Hematopoietic multipotent progenitor cell treated with erythropoietin and hydrocortisone succinate and interleukin-3 and kit ligand, for 17 days (in vitro differentiated cells): ENCODE measurements around the gene ADAR.

Experiments
- DNase-seq: peaks from one replicate; pipeline ENCODE4 v3.0.0-alpha.2; 2015; ENCODE audit warnings: low spot score

ADAR gene

DNA sequence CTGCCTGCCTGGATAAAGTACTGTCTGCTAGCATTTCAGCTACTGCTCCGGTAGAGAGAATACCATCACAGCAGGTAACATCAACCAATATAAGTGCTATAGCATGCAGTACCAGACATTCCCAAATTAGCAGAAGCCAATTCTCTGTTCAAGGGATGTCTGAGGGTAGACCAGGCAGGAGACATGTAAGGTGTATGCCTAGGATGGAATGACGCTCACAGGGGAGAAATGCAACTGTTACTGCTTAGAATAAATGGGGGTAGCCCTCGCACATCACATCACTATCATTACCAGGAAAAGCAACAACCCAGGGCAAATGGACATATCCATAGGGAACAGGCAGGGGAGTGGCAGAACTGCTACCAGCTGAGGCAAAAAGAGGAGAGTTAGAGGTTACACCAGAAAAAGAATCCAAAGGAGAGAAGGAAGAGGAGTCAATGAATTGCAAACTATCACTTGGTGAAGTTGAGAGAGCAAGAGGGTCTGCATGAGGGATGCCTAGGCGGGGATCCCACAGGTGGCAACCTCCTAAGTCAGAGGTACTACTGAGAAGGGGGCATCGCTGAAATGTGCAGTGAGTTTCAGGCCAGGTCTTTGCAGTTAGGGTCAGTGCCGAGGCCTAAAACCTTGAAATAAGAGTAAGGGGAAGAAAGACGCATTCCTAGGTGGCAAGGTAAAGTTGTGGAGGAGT, 50.6 kb downstream of the ADAR start:
- peak; percentile 15 for DNase-seq

DNA sequence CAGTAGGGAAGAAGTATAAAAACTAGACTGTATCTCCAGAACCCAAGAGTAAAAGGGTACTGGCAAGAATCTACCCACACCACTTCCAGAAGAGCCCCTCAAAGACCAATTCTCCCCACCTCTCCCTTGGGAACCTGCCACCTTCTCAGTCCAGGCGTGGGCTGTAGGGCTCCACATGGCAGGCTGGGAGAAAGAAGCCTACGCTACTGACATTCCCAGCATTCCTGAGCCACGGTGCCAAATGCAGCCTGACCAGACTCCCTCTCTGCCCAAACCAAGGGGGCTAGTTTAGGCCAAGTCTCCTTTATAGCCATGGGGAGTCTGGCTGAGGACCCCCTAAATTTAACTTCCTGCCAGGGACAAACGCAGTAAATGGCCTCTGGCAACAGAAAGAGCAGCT, 51.6 kb downstream of the ADAR start:
- no peak for DNase-seq

DNA sequence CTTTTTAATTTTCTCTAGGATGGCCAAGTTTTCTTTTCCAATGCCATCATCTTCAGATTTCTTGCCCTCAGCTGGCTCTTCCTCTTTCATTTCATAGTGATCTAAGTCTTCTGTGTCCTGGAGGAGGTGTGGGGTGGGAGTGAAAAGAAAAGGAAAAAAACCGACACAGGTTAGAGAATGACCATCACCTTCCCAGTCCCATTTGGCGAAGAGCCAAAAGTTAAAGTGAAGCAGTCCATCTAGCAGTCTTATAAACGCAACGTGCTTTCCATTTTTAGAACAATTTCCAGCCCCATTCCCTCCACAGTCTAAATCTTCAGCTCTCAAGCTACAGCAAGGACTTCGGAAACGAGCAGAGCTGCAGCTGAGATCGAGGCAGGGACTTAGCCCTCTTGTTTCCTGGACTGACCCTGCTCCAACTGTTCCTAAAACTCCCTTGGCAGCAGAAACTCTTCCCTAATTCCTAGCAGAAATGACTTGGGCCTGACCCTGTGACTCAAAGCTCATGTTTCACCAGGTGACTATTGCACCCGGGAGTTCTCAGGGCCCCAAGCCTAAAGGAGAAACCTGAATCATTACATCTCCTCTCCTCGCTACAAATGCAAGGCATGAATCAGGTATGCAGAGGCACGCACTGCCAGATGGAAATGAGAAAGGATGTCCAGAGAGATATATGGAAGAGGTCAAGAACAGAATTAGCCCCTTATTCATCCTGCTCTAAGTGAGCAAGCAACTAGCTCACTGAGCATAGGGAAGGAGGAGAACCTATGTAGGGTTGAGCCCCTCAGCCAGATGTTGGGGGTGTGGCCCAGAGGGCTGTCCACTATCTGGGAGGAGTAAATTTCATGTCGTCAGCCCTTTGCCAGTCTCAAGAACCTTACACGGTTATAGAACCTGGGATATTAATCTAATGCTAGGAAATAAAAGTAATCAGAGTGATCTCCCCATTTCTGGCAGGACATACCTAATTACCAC, 54.6 kb downstream of the ADAR start:
- no peak for DNase-seq

DNA sequence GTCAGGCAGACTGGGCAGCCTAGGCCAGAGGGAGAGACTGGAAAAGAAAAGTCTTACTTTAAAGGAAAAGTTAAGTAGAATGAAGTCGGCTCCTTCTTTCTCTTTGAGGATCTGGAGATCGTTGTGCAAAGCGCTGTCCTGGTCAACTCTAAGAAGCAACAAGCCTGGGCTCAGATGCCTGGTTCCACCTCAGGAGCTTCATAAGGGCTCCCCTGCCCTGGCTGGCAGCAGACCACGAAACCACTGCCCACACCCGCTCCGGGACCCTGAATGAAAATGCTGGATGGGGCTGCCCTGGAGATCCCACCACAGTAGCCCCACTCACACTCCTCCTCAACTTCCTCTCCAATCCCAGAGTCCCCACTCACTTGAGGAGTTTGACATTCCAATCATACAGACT, 56.0 kb downstream of the ADAR start:
- no peak for DNase-seq

DNA sequence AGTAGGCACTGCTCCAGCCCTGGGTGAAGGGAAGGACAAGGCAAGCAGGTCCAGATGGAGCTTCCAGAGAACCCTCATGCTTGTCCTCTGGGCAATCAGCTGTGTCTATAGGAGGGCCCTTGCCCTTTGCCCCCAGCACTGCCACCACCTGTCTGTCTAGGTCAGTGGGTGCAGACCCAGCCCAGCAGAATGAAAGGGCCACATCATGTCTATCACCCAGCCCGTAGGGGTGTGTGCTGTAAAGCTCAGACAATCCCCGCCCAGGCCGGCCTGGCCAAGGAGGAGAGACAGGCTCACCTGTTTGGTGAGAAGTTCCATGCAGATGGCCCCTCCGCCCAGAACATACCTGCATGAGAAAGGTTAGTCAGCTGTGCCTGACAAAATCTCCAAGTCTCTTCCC, 56.5 kb downstream of the ADAR start:
- DNase-seq: no peak

DNA sequence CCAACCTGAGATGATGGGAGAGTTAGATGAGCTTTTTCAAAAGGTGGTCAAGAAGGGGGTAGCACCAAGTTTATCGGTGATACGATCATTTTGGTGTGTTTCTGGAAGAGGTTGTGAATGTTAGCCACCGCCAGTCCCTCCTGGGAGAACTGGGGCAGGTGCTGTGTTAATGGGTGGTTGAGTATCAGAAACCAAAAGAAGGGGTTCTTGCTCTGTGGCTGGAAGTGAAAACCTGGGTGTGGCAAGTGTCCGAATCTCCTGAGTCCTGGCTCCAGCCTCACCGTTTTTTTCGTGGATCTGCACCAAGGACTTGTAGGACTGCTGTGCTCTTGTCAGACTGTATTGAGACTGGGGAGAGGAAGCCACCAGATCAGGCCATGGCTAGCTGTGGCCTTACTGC, 57.3 kb downstream of the ADAR start:
- DNase-seq: no peak

DNA sequence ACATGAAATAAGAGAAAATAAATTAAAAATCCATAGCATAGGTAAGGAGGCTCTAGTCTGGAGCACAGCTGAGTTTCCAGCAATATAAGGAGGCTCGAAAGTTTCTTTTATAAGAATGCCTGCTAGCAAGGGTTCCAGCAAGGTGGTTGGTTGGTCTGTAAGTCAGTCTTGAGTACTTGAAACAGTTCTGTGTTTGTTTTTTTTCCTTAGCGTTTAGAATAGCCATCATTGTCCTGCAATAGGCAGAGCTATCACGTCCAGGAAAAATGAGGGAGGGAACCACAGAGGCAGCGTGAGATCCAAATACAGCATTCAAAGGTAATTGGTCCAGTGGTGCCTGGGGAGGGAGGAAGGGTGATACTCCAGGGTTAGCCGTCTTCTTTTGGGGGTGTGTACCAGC, 57.9 kb downstream of the ADAR start:
- DNase-seq: no peak

DNA sequence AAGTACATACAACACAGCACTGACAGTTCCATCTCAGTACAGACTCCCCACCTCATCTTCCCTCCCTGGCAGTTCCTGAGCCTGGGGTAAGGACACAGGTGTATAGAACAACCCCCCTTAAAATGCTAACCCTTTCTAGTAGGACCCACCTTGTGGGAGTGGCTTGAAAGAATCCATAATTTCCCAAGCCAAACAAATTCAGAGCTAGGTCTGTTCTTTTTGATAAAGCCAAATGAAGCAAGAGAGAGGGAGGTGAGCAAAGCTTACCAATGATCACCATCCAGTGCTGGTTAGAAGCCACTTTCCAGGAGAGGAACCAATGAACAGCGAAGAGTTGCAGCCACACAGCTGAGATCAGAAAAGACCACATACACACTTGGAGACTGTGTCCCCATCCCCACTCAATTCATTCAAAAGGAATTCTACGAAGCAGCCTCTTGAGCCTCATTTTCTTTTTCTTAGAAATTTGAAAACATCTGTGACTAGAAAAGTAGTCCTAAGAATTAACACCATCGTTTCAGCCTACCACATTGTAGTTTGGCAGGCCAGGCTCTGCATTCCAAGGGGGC, 58.7 kb downstream of the ADAR start:
- peak; percentile 47 for DNase-seq

DNA sequence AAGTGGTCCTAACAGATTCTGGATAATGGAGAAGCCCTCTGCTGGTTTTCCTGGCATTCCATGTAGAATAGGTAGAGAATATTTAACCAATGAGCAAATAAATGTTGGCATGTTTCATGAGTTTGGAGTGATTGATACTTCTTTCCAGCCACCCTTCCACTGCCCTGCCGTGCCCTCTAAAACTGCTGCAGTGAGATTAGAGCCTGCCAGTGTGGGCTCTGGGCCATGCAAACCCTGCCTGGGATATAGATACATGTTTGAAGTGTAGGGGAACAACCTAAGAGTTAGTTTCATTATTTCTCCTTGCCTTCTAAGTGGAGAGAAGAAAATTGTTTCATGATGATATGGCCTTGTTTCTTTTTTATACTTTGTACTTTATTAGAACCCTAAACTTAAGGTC, 60.0 kb downstream of the ADAR start:
- DNase-seq: peak; percentile 70

DNA sequence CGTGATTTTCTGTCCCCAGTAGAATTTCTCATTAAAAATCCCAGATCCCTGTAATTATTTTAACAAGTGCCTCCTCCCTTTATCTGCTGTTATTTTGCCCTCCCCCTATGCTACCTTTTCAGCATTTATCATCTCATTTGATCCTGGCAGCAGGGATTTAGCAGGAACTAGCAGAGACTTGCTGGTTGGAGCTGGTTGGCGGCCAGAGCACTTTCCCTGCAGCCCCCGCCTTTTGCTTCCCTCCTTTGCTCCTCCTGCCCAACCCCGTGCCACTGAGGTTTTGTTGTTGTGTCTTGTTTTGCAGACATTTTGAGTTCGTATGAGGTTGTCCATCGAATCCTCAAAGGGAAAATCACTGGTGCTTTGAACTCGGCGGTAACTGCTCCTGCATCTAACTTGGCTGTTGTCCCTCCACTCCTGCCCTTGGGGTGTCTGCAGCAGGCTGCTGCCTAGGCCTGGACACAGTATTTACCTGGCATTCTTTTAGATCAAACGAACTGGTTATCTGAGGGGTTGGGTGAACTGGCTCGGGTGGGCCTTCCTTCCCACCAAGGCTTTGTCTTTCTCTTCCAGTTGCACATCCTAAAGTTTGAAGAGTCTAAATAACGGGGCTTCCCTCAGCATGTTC, 60.8 kb downstream of the ADAR start:
- DNase-seq: no peak

DNA sequence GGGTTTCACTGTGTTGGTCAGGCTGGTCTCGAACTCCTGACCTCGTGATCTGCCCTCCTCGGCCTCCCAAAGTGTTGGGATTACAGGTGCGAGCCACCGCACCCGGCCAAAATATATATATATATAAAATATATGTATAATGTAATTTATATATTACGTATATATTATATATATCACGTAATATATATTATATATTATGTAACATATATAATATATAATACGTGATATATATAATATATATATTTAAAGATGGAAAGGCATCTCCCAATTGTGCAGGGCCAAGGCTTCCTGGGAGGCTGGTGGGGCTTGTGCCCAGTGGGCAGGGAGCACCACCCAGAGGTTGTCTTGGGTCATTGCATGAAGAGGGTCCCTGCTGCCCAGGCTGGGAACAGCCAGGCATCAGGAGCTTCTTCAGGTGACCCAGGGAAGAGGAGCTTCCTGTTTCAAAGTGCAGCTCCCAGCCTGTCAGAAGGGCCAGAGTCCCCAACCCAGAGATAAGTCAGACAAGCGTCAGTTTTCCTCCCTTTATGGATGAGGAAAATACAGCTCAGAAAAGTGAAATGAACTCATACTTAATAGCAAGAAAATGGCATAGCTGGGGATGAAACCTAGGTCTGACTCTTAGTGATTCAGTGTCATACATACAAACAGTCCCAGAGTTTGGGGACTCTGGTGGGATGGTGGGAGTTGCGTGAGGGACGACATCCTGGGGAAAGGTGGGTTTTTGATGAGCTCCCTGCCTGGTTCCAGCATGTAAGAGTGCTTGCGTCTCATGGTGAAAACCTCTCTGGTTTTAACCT, 61.5 kb downstream of the ADAR start:
- DNase-seq: peak; percentile 53

DNA sequence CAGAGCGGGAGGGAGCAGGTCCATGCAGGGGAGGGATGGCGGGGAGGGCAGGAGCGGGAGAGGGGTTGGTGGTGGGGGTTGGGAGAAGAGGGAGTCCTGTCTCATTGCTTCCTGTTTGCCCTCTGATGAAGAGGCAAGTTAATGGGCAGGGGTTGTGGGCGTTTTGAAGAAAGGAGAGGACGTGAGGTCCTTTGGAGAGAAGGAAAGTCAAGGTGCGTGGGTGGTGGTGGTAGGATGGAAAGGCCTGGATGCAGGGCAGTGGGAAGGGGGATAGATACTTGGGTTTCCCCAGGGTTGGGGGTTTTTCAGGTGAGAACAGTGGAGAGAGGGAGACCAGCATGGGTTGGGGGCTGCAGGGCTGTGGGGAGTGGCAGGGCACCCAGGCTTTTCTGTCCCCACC, 66.8 kb downstream of the ADAR start:
- no peak for DNase-seq

DNA sequence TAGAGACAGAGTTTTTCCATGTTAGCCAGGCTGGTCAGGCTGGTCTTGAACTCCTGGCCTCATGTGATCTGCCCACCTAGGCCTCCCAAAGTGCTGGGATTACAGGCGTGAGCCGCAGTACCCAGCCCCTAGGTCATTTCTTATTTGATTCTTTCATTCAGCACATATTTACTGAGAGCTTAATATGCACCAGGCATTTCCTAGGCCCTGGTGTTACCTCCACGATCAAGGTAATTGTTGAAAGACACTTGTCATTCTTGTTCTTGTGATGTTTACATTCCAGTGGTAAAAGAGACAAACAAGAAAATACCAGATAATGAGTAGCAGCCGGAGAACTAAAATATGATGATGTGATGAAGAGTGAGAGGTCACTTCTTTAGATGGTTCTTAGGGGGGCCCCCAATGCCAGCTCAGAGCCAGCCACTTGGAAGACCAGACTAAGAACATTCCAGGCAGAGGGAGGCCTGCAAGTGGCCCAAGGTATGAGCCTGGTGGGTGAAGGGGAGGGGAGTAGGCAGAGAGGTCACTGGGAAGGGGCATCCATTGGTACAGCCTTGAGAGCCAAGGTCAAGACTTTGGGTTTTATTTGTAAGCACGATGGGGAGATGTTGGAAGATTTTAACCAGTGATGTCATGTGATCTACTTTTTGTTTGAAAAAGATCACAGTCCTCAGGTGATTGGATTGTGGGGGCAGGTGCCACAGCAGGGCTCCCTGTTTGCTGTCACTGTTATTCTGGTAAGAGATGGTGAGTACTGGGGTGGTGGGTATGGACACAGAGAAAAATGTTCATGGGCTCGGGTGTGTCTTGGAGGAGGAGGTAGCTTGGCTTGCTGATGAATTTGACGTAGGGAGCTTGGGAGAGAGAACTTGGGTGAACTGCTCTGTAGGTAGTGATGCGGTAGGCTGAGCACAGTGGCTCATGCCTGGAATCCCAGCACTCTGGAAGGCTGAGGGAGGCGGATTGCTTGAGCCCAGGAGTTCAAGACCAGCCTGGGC, 68.2 kb downstream of the ADAR start:
- no peak for DNase-seq

DNA sequence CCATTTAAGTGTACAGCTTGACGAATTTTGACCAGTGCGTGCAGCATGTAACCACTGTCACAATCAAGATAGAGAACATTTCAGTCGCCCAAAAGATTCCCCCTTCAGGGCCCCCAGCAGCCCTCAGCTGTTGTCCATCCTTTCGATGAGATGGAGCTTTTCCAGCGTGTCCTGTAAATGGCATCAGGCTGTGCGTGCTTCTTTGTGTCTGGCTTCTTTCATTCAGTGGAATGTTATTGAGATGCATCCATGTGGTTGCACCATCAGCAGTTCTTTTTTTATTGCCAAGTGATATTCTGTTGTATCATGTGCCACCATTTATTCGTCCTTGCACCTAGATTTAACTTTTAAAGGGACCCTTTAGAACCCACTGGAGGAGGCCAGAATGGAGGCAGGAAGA, 71.4 kb downstream of the ADAR start:
- DNase-seq: no peak

DNA sequence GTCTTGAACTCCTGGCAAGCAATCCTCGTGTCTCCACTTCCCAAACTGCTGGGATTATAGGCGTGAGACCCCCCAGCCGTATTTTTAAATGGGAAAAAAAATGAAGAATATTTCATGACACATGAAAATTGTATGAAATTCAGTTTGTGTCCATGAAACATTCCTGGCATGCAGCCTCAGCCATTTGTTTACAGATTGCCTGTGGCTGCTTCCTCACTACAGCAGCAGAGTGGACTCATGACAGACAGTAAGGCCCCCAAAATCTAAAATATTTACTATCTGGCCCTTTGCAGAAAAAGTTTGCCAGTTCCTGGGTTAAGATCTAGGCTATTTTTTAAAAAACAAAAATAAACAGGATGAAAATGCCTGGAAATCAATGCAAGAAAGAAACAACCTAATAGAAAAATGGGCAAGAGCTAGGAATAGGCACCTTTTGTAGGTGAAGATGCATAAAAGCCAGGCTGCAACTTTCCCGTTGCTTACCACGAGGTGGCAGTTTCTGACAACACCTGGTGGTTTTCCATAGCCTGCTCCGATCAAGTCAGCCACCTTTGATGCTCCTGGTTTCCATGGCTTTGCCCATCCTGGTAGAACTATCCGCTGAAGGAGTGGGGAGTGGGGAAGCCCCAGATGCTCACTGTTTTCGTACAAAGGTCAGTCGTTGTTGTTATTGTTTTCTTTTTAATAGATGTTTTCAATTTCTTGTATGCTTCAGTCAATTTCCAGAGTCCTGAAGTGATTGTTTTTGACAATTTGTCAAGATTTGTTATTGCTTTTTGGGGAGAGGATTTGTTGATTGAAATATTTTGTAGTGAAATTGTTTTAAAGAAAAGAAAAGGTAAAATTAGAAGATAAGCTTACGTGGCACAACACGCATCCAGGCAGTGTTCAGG, 73.8 kb downstream of the ADAR start:
- peak; percentile 37 for DNase-seq
